MM.1S (cell line): ENCODE results near the gene TOX2.

Experiments
- DNase-seq: peaks from one replicate; pipeline ENCODE4 v3.0.0-alpha.2; 2015
- H2AFZ ChIP-seq: fragments of 300-600 bp; sonication (generic); 2 replicates; pipeline ENCODE4 v1.6.0; 2016; ENCODE audit warnings: antibody characterized with exemption, low read length
- H3F3A ChIP-seq: fragments of 300-600 bp; sonication (generic); 2 replicates; pipeline ENCODE4 v1.6.1; 2016; ENCODE audit warnings: mild to moderate bottlenecking, antibody characterized with exemption, low read length, moderate library complexity, mixed read lengths; ENCODE audit not compliant: insufficient read depth
- H3K27ac ChIP-seq: fragments of 300-600 bp; sonication (generic); 2 replicates; pipeline ENCODE4 v1.5.1; 2016; ENCODE audit warnings: mild to moderate bottlenecking, low read length
- H3K27me3 ChIP-seq: fragments of 300-600 bp; sonication (generic); replicated peaks from 2 replicates; pipeline ENCODE4 v1.6.0; 2016; ENCODE audit warnings: low read length; ENCODE audit not compliant: insufficient read depth
- H3K36me3 ChIP-seq: fragments of 300-600 bp; sonication (generic); replicated peaks from 2 replicates; pipeline ENCODE4 v1.6.1; 2016; ENCODE audit warnings: mild to moderate bottlenecking, low read length, mixed read lengths; ENCODE audit not compliant: insufficient read depth
- H3K4me1 ChIP-seq: fragments of 300-600 bp; sonication (generic); 2 replicates; pipeline ENCODE4 v1.6.1; 2016; ENCODE audit warnings: low read length, mixed read lengths
- H3K4me2 ChIP-seq: fragments of 300-600 bp; sonication (generic); 2 replicates; pipeline ENCODE4 v1.6.0; 2016; ENCODE audit warnings: low read depth, low read length
- H3K4me3 ChIP-seq: fragments of 300-600 bp; sonication (generic); 2 replicates; pipeline ENCODE4 v1.5.1; 2016; ENCODE audit warnings: low read length, mixed read lengths
- H3K79me2 ChIP-seq: fragments of 300-600 bp; sonication (generic); 2 replicates; pipeline ENCODE4 v1.6.1; 2016; ENCODE audit warnings: mixed run types, low read length, mixed read lengths
- H3K9ac ChIP-seq: fragments of 300-600 bp; sonication (generic); 2 replicates; pipeline ENCODE4 v1.6.1; 2016; ENCODE audit warnings: low read length, mixed read lengths
- H3K9me2 ChIP-seq: fragments of 300-600 bp; sonication (generic); replicated peaks from 2 replicates; pipeline ENCODE4 v1.6.1; 2016; ENCODE audit warnings: mild to moderate bottlenecking, low read length, mixed read lengths; ENCODE audit not compliant: insufficient read depth
- H3K9me3 ChIP-seq: fragments of 300-600 bp; sonication (generic); replicated peaks from 2 replicates; pipeline ENCODE4 v1.6.1; 2016; ENCODE audit warnings: mild to moderate bottlenecking, low read length, mixed read lengths; ENCODE audit not compliant: insufficient read depth
- H4K20me1 ChIP-seq: fragments of 300-600 bp; sonication (generic); 2 replicates; pipeline ENCODE4 v1.6.1; 2016; ENCODE audit warnings: mild to moderate bottlenecking, low read length, moderate library complexity, mixed read lengths; ENCODE audit not compliant: insufficient read depth
- CTCF ChIP-seq: fragments of 300-600 bp; sonication (generic); IDR thresholded peaks from 2 replicates; pipeline ENCODE4 v1.5.1; 2016; ENCODE audit warnings: antibody characterized with exemption, low read length, mixed read lengths
- EZH2 ChIP-seq: fragments of 300-600 bp; sonication (generic); optimal IDR thresholded peaks from 2 replicates; pipeline ENCODE3; 2017; ENCODE audit warnings: low read depth, mild to moderate bottlenecking, antibody characterized with exemption, low read length, mixed read lengths
- EZH2phosphoT487 ChIP-seq: fragments of 300-600 bp; sonication (generic); IDR thresholded peaks from 2 replicates; pipeline ENCODE4 v1.6.1; 2018; ENCODE audit warnings: antibody characterized with exemption, low read length

TOX2 gene

GRCh38 chr20:43999848-44000247 lies 85.2 kb downstream of the TOX2 start:
- H3K79me2 ChIP-seq, result peaks cover 66% of the 10 kb centered on the region
- no peaks in the 10 kb centered on the region for H4K20me1 ChIP-seq
- peaks cover 38% of the 10 kb centered on the region for H3K4me1 ChIP-seq
- TF ChIP-seq EZH2phosphoT487 (no peak), EZH2 (no peak), CTCF (no peak)
- H3K36me3 ChIP-seq, result no peaks in the 10 kb centered on the region
- H3K9me3 ChIP-seq, result no peaks in the 10 kb centered on the region
- no peak for DNase-seq
- no peak overlapping the region for H3K4me3 ChIP-seq
- peaks cover 18% of the 10 kb centered on the region for H3F3A ChIP-seq
- no peaks in the 10 kb centered on the region for H3K27me3 ChIP-seq
- no peaks in the 10 kb centered on the region for H3K9me2 ChIP-seq
- H3K9ac ChIP-seq, result no peak overlapping the region
- H3K4me2 ChIP-seq, result no peak overlapping the region
- no peak overlapping the region for H3K27ac ChIP-seq
- H2AFZ ChIP-seq, result no peak overlapping the region

GRCh38 chr20:44001667-44002596 lies 87.3 kb downstream of the TOX2 start:
- no peaks in the 10 kb centered on the region for H3K36me3 ChIP-seq
- H3K9me3 ChIP-seq, result no peaks in the 10 kb centered on the region
- H3K79me2 ChIP-seq, result peaks cover 49% of the 10 kb centered on the region
- H3K4me3 ChIP-seq, result peak overlapping the region; percentile 31
- H4K20me1 ChIP-seq, result no peaks in the 10 kb centered on the region
- H3K27ac ChIP-seq, result peak overlapping the region; percentile 97
- H3K4me1 ChIP-seq, result peaks cover 38% of the 10 kb centered on the region
- 0 out of 2 replicates have a peak overlapping the region, but pooled peaks have one; percentile 11 for H2AFZ ChIP-seq
- H3K9ac ChIP-seq, result peak overlapping the region; percentile 75
- H3K27me3 ChIP-seq, result no peaks in the 10 kb centered on the region
- no peaks in the 10 kb centered on the region for H3K9me2 ChIP-seq
- peak overlapping the region; percentile 69 for H3K4me2 ChIP-seq
- TF ChIP-seq CTCF, result 0 out of 2 replicates have a peak, but pooled peaks have one; percentile 7
- TF ChIP-seq EZH2phosphoT487, result no peak
- H3F3A ChIP-seq, result peaks cover 18% of the 10 kb centered on the region
- DNase-seq, result peak; percentile 96

DNA sequence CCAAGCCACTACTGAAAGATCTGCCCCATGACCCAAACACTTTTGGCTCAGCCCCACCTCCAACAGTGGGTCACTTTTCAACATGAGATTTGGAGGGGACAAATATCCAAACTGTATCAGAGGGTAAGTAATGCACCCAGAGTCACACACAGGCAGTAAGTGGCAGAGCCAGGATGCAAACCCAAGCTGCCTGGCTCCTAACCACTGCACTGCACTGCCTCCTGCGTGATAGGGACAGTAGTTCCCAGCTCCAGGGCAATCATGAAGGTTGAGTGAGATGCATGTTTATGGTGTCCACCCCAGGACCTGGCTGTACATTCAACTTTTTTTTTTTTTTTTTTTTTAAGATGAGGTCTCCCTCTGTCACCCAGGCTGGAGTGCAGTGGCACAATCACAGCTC lies 88.2 kb downstream of the TOX2 start:
- Histone ChIP-seq H3K9ac (peak overlapping the region; percentile 75), H3K27ac (peak overlapping the region; percentile 97; the same call in 1 of the 2 replicates), H3K9me3 (no peaks in the 10 kb centered on the region), H3K27me3 (no peaks in the 10 kb centered on the region), H3K79me2 (peaks cover 43% of the 10 kb centered on the region), H3K9me2 (no peaks in the 10 kb centered on the region), H4K20me1 (no peaks in the 10 kb centered on the region), H3F3A (peaks cover 18% of the 10 kb centered on the region), H3K4me1 (peaks cover 38% of the 10 kb centered on the region), H3K36me3 (no peaks in the 10 kb centered on the region), H3K4me3 (no peak overlapping the region), H3K4me2 (peak overlapping the region; percentile 69), H2AFZ (no peak overlapping the region)
- TF ChIP-seq EZH2, result no peak
- TF ChIP-seq EZH2phosphoT487, result no peak
- TF ChIP-seq CTCF, result no peak
- no peak for DNase-seq
